DOHH2 (cell line): ENCODE measurements around the gene NFIB.

ENCODE experiments used
- H3F3A ChIP-seq: fragments of 200-600 bp; sonication (generic), shearing (Covaris generic); 2 replicates; pipeline ENCODE4 v1.6.0; 2016; ENCODE audit warnings: antibody characterized with exemption, mild to moderate bottlenecking; ENCODE audit not compliant: control insufficient read depth, insufficient read depth
- H3K27ac ChIP-seq: fragments of 200-600 bp; sonication (generic); 2 replicates; pipeline ENCODE4 v1.5.1; 2014; ENCODE audit warnings: low read depth, mild to moderate bottlenecking, low read length, moderate library complexity
- H3K27me3 ChIP-seq: fragments of 200-600 bp; sonication (generic); 2 replicates; pipeline ENCODE4 v1.6.1; 2014; ENCODE audit warnings: mild to moderate bottlenecking, low read length, mixed read lengths; ENCODE audit not compliant: control insufficient read depth
- H3K36me3 ChIP-seq: fragments of 200-600 bp; sonication (generic); 2 replicates; pipeline ENCODE4 v1.6.1; 2014; ENCODE audit warnings: mild to moderate bottlenecking, low read length, moderate library complexity, mixed read lengths; ENCODE audit not compliant: control insufficient read depth
- H3K4me1 ChIP-seq: fragments of 200-600 bp; sonication (generic); 2 replicates; pipeline ENCODE4 v1.6.1; 2014; ENCODE audit warnings: mild to moderate bottlenecking, low read length, mixed read lengths; ENCODE audit not compliant: control insufficient read depth
- H3K4me2 ChIP-seq: fragments of 200-600 bp; sonication (generic); 2 replicates; pipeline ENCODE4 v1.6.0; 2014; ENCODE audit warnings: mild to moderate bottlenecking, low read length, moderate library complexity
- H3K4me3 ChIP-seq: fragments of 200-600 bp; sonication (generic); 2 replicates; pipeline ENCODE4 v1.5.1; 2014; ENCODE audit warnings: mild to moderate bottlenecking, low read length, mixed read lengths
- H3K79me2 ChIP-seq: fragments of 200-600 bp; sonication (generic); 2 replicates; pipeline ENCODE4 v1.6.1; 2014; ENCODE audit warnings: mild to moderate bottlenecking, low read length, mixed read lengths; ENCODE audit not compliant: control insufficient read depth
- H3K9me2 ChIP-seq: fragments of 200-600 bp; sonication (generic); replicated peaks from 2 replicates; pipeline ENCODE4 v1.6.1; 2014; ENCODE audit warnings: mild to moderate bottlenecking, low read length, mixed read lengths; ENCODE audit not compliant: control insufficient read depth
- H3K9me3 ChIP-seq: fragments of 200-600 bp; sonication (generic); 2 replicates; pipeline ENCODE4 v1.6.1; 2014; ENCODE audit warnings: antibody characterized with exemption, low read length, mixed read lengths; ENCODE audit not compliant: control insufficient read depth, insufficient read depth
- H4K20me1 ChIP-seq: fragments of 200-600 bp; sonication (generic); 2 replicates; pipeline ENCODE4 v1.6.0; 2014; ENCODE audit warnings: low read depth, mild to moderate bottlenecking, antibody characterized with exemption, low read length, moderate library complexity; ENCODE audit not compliant: control insufficient read depth, insufficient read depth
- CTCF ChIP-seq: fragments of 200-600 bp; sonication (generic); IDR thresholded peaks from one replicate; pipeline ENCODE4 v1.5.1; 2014; ENCODE audit warnings: antibody characterized with exemption, mild to moderate bottlenecking, low read depth, low read length; ENCODE audit not compliant: poor library complexity, severe bottlenecking
- EZH2phosphoT487 ChIP-seq: fragments of 200-600 bp; sonication (generic); IDR thresholded peaks from 2 replicates; pipeline ENCODE4 v1.6.1; 2017; ENCODE audit warnings: borderline replicate concordance, mild to moderate bottlenecking, antibody characterized with exemption, low read length, moderate library complexity, mixed read lengths

NFIB gene

GRCh38 chr9:14242150-14242805 lies 71.7 kb downstream of the NFIB start:
- H3K79me2 ChIP-seq = no peaks in the 10 kb centered on the region
- H3K4me1 ChIP-seq = no peaks in the 10 kb centered on the region
- no peak overlapping the region for H3K4me3 ChIP-seq
- no peaks in the 10 kb centered on the region for H4K20me1 ChIP-seq
- TF ChIP-seq EZH2phosphoT487 = no peak
- TF ChIP-seq CTCF = no peak
- H3K36me3 ChIP-seq = no peaks in the 10 kb centered on the region
- H3K4me2 ChIP-seq = no peak overlapping the region
- no peaks in the 10 kb centered on the region for H3K9me3 ChIP-seq
- no peaks in the 10 kb centered on the region for H3K27me3 ChIP-seq
- H3F3A ChIP-seq = no peaks in the 10 kb centered on the region
- no peak overlapping the region for H3K27ac ChIP-seq
- H3K9me2 ChIP-seq = no peaks in the 10 kb centered on the region

GRCh38 chr9:14240537-14240936 lies 73.4 kb downstream of the NFIB start:
- H3K79me2 ChIP-seq = no peaks in the 10 kb centered on the region
- no peak overlapping the region for H3K27ac ChIP-seq
- H3K36me3 ChIP-seq = no peaks in the 10 kb centered on the region
- H3K4me3 ChIP-seq = no peak overlapping the region
- H3K9me2 ChIP-seq = no peaks in the 10 kb centered on the region
- H3K4me1 ChIP-seq = no peaks in the 10 kb centered on the region
- H3K27me3 ChIP-seq = no peaks in the 10 kb centered on the region
- H3F3A ChIP-seq = no peaks in the 10 kb centered on the region
- H4K20me1 ChIP-seq = no peaks in the 10 kb centered on the region
- H3K9me3 ChIP-seq = no peaks in the 10 kb centered on the region
- no peak overlapping the region for H3K4me2 ChIP-seq
- TF ChIP-seq EZH2phosphoT487 (no peak), CTCF (no peak)

DNA sequence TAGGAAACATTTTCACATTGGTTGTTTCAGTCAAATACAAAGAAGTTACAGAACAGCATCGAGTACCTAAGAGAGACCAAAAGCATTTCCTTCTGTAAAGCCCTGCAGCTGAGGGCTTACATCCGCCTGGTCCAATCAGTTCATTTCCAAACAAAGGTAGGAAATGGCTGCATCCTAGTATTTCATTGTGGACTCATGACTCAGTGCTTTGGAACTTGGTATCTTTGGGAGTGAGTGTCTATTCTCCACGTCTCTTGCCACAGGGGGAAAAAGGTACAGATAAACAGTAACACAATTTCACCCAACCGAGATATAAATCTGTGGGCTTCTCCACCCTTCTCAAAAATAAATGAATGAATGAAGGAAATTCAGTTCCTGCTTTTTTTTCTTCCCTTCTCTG lies 75.4 kb downstream of the NFIB start:
- H3K79me2 ChIP-seq = no peaks in the 10 kb centered on the region
- no peaks in the 10 kb centered on the region for H3F3A ChIP-seq
- no peaks in the 10 kb centered on the region for H3K36me3 ChIP-seq
- no peak for TF ChIP-seq EZH2phosphoT487
- TF ChIP-seq CTCF = no peak
- H4K20me1 ChIP-seq = no peaks in the 10 kb centered on the region
- H3K9me2 ChIP-seq = no peaks in the 10 kb centered on the region
- H3K4me1 ChIP-seq = no peaks in the 10 kb centered on the region
- no peak overlapping the region for H3K4me2 ChIP-seq
- H3K27ac ChIP-seq = no peak overlapping the region
- no peaks in the 10 kb centered on the region for H3K27me3 ChIP-seq
- H3K9me3 ChIP-seq = no peaks in the 10 kb centered on the region
- no peak overlapping the region for H3K4me3 ChIP-seq
